SIG-M5 treated with dmso at 0.1 percent for 504 hours (cell line): ENCODE results near the gene OLFM3.

Source experiments
- DNase-seq: peaks from one replicate; lab custom pipeline; 2025; ENCODE audit not compliant: unreplicated experiment; lab: John Stamatoyannopoulos, UW

The OLFM3 gene

DNA sequence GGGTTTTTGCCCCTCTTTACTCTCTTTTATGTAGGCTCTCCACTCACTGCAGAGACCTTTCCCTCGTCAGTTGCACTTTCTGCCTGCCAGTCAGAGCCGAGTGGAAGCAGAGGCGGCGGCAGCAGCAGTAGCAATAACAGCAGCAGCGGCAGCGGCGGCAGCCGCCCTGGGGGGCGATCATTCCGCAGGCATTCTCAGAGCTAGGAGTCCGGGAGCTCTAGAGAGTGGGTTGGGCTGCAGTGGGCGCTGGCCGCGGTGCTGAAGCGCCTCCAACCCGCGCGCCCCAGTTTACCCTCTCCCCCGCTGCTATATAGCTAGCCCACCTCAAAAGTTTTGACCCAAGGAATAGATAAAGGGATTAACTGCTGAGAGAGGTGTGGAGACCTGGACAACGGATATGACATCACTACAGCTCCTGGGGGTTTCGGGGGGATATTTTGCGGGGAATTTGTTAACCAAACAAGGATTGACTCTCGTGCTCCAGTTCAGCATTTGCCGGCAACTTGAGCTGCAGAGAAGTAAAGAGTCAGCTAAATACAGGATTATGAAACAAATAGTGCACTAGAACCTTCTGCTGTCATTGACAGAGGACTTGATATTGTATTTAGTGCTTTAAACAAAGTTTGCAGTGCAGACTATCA, at the start of gene OLFM3:
TSS of gene OLFM3 (minus strand) at position 102 of the 641 bp plus-strand sequence.
- peak; percentile 8 for DNase-seq

DNA sequence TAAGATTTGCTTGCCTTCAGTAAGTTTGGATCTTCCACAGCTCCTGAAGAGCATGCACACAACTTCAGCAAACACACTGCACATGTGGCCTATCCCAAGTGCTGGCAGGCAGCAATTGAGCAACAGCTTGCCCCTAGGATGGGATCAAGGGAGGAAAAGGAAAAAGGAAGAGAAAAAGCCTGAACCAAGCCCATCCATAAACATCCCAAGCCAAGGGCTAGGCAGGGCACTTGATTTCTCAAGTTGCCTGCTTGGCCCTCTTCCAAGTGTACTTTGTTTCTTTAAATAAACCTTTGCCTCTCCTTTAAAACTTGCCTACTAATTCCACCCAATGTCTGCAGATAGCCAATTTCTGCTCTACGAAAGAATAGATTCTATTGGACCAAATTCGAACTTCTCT, 49.0 kb upstream of the OLFM3 start:
- DNase-seq: no peak

DNA sequence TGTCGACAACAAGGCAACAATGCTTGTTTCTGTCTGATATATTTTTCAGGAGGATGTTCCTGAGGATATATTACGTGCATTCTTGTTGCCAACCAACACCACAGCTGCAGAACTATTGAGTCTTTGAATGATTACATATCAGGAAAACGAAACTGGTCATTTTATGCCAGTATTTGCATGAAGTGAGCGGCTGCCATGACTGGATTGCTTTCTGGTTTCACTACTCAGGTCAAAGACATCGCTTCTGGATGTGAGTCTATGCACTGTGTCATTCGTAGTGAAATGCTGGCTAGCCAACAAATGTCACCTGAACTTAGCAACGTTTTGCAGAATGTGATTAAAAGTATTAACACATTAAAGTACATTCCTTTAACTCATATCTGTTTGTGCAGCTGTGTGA, 35.8 kb upstream of the OLFM3 start:
- no peak for DNase-seq

DNA sequence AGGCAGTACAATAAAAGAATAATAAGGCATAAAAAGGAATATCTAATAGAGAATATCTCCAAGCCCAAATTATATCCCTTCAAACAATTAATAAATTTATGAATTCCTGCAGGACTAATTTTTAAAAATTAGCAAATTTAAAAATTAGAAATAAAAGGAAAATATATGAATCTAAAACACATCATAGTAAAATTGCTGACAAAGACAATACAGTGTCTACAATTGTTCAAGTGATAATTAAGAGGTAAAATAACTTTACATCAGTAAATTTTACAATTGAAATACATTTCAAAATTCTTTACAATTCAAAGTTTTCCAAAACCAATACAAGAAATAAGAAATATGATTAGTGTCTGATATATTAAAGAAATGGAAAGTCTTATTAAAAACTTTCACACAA, 22.8 kb upstream of the OLFM3 start:
- DNase-seq: no peak

DNA sequence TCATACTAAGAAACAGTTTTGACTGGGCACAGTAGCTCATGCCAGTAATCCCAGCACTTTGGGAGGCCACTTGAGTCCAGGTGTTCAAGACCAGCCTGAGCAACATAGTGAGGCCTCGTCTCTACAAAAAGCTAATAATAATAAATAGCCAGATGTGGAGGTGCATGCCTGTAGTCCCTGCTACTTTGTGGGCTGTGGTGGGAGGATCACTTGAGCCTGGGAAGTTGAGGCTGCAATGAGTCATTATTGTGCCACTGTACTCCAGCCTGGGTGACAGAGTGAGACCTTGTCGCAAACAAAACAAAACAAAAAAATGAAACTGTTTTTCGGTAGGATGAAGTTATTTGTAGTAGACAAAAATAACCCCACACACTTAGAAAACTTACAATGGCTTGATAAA, 19.0 kb upstream of the OLFM3 start:
- DNase-seq: no peak

DNA sequence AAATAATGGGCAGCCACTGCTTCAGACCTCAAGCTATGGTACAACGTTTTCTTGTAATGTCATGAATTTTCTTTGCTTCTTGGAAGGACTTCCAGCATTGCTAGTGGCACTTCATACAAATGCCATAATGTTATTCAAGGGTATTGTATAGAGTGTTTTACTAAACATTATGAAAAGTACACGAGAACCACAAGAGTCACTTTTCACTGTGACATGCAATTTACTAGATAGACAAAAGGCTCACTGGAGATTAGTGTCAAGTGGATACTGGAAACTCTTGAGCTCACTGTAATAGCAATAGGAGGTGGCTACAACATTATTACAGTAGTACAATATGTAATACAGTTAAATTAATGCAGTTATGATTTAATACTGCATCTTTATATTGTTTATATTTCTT, 5.3 kb upstream of the OLFM3 start:
- no peak for DNase-seq

DNA sequence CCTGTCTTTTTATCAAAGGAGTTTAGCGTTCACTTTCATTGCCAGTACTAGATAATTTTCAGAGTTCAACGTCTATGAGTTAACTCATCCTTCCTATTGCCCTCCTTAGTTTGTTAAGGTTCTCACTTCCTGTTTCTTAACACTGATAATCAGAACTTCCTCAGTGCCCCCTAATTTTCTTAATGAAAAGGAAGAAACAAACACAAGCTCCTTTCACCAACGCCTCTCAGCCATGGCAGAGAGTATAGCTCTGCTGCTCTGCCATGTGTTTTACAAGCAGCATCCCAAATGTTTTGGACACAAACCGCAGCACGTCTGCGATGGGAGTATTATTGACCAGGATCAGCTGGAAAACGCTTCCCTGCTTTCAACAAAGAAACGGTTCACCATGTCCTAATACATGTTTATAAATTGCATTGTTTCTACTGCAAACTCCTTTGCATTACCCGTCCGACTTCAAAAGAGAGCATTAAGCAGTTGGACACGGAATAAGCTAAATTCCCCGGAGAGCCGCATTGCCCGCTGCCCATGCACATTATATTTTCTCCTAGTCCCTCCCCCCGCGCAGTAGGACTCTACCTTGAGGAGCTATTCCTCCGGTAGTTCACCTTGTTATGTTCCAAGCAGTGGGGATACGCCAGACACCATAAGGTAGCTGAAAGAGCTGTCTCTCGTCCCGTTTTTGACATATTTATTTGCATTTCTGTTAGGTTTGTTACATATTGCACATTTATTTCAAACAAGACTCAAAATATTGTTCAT, 561 bp downstream of the OLFM3 start:
- peak; percentile 2 for DNase-seq

DNA sequence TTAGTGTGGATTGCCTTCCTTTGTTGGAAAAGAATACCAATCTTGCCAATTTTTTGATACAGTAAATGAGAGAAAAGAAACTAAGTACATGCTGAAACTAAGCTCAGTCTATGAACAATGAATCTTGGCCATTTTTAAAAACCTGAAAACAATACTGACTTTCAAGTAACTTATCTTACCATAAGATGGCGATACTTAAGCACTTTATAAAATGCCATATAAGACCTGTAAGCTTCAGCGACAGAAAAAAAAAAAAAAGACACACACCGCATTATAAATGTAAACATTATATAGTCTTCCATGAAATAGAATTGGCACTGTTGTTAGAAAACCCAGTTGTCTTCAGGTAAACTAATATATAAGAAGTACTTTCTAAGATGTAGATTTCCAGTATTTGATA, 3.0 kb downstream of the OLFM3 start:
- no peak for DNase-seq

DNA sequence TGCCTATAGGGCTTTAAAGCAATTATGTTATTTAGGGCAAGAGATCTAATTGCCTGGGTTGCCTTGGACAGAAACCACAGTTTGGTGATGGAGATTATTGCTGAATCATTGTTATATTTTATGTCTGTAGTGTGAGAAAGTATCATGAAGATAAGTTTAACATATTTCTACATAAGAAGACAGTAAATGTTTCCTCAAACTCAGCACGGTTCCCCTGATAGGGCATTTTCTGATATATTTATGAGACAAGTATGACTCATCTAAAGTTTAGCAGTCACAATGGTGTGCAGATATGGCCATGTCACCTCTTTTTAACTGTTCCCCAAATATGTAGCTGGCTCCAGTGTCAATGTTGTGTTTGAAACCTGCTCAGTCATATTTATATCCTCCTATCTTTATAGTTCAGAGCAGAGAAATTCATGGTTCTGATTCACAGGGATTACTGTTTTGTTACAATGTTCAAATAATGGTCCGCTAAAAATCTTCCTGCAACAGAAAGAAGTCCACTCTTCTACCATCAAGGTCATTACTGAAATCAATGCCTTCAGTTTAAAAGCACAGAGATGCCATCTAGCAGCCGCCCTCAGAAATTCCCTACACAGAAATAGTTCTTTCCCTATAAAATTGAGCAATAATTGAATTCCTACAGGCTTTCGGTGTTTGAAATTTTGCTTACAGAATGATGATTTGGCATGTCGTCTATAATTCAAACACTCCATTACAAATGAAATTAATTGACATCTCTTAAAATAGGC, 3.7 kb downstream of the OLFM3 start:
- no peak for DNase-seq

DNA sequence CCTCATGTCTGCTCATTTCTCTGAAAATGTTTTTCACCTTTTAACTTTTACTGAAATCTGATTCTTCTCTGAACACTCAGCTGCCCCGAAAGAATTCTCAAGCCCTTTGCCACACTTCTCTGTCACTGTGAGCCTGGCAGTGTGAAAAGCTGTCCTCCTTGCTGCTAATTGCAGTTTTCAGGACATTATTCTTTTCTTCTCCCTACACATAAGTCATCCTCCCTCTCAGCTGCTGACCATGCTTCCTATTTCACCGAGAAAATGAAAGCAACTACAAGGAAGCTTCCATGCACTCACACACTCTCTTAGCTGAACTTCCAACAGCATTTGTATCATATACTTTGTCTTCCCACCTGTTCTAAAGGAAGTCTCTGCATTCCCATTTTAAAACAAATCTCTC, 15.8 kb downstream of the OLFM3 start:
- no peak for DNase-seq

DNA sequence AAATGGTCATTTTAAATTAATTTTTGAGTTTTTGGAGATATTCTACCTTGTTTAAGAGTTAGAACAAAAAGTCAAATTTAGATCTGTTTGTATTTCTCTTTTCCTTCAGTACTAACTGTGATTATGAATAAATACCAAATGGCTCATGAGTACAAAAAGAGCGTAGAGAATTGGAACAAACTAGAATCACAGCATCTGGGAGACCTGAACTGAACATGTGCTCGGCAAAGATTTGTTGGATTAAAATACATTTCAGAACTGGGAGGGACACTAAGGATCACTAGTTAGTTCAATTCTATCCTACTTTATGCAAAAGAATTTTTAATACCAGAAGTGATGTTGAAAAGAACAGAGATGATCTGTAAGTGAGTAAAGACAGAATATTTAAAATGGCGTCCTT, 19.5 kb downstream of the OLFM3 start:
- DNase-seq: no peak

DNA sequence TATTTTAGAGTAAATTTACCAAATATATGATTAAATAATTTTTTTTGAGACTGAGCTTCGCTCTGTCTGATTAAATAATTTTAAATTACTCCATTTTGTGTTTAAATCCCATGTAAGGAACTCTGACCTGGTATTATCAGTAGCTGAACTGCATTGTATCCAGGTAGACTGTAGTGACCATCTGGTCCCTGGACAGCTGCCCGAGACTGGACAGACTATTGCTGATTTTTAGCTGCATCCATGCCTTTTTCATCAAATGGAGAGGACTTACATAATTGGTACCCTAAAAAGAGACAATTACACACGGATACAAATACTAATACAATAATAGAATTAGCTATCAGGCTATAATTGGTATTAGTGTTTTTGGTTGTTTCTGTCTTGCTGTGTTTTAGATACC, 20.6 kb downstream of the OLFM3 start:
- no peak for DNase-seq

DNA sequence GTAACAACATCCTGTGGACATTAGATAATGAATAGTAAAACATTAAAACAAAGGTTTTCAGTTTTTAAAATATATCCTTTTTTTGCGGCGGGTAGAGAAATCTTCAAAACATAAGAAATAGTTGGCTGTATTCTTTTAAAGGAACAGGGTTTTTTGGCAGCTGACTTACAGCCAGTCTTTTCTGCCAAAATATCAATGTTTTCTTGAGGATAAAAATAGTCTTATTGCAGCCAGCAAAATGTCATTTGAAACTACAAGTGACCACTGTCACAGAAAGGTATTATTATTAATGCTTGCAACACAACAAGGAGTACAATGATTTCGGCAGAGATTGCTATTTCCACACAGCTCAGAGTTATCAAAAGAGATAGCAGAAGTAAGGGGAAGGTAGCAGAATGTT, 21.4 kb downstream of the OLFM3 start:
- DNase-seq: no peak

DNA sequence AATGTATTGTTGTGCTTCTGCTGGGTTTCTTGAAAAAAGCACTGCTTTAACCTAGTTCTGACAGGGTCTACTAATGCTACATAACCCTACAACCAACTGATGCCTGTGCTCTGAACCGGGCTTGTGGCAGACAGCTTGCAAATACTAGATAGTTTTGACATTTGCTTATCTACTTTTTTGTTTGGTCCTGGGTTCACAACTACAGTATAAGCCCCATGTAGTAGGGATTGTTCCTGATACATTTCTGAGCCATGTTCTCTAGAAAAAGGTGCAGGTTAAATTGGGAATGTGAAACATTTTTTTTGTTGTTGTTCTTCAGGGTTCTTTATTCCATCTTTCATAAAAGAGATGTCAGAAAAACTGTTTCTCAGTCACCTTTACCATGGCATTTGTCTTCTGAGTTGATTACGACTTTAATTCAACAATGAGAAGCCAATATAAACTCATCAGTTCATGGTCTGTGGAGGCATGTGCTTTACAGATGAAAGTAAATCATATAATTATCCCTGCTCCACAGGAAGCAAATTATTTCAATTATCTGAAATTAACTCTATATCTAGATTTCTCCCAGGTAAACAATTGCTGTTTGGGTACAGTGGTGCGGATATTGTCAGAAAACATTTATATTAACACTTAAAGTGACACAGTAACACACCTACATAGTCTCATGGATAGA, 22.0 kb downstream of the OLFM3 start:
- DNase-seq: no peak

DNA sequence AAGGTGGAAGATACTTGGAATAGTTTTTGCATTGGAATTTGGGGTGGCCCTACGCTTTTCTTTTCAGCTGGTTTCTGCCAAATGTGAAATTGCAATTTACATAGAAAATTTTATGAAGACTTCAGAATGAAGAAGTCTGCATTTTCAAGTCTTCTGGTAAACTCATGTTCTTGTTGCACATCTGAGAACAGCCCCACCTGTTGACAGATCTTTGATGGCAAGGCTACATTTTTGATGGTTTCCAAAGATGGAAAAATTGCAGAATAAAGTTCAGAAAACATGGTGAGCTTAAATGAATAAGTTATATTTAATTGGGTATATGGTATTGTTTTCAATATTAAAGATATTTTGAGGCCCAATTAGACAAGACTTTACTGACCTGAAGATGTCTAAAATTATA, 25.4 kb downstream of the OLFM3 start:
- DNase-seq: no peak

DNA sequence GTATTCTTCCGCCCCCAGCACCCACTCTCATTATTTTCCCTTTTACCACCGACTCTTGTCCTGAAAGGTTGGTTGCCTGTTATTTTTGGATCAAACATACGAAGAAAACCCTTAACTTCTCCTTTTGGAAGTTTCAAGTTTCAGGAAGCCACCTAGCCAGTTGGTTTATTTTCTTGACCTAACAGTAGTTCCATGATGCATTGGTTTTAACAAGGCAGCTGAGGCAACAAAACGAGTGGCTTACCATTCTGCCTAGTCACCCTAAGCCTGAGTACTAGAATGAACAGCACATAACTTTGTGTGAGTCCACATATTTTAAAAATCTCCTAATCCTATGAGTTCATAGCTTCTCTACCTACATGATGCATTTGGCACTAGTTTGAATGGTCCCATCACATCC, 28.9 kb downstream of the OLFM3 start:
- no peak for DNase-seq

DNA sequence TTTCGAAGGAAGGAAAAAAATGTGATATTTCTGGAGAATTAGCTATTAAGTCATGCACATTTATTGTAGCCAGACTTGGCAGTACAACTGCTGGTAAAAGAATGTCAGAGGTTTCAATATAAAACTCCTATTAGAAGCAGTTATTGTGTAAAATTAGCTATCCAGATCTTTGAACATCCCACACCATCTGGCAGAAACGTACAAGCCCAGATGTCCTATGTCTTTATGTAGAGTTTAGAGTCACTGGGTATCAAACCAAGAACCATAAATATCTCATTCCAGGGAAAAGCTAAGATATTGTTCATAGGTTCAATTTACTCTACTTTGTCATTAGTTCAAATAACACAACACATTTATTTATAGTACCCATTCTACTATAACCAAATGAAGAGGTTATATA, 31.4 kb downstream of the OLFM3 start:
- no peak for DNase-seq

DNA sequence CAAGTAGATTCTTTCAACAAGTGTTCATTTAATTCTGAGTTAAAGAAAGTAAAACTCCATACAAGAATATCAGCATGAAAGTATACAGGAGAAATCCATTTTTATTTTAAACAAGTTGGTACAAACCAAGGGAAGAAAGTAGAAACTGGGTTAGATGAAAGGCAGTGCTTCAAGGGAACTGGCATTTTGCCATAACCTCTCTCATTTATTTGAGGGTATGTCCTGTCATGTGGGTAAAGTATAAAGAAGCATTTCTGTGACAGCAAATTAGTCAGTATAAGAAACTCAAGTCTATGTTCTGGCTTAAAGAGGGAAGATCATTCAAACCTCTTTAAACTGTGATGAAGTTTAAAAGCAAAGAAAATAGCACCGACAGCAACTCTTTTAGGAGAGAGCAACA, 32.0 kb downstream of the OLFM3 start:
- DNase-seq: no peak

DNA sequence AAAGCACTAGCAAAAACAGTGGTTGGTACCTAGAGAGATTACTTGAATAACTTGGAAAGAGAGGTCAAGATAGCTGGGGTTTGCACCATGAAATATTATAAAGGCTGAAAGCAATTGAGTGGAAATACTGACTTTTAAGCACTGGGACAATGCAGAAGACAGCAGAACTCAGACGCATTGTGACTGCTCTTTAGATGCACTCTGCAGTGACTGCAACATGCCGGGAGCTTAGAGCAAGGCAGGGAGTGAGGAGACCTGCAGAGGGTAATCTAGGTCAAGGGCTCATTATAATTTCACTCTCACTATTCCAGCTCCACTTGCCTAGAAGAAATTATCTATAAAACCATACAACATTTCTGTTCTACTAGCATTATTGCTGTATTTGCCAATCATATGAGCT, 36.6 kb downstream of the OLFM3 start:
- no peak for DNase-seq

DNA sequence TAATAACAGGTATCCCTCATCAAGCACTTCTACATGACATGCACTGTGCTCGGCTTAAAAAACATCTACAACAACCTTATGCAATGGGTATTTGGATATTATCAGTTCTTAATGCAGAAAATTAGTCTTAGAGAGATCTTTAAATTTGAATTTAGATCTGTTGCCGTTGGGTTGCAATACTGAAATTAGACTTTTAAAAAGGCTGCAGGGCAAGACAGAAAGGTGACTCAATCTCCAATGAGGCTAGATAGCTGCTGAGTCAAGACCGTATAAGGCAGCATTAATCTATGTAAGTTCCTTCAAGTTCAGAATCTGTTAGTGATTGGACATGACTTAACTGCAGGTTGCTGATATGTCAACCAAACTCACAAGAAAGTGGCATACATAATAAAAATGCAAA, 37.3 kb downstream of the OLFM3 start:
- no peak for DNase-seq

DNA sequence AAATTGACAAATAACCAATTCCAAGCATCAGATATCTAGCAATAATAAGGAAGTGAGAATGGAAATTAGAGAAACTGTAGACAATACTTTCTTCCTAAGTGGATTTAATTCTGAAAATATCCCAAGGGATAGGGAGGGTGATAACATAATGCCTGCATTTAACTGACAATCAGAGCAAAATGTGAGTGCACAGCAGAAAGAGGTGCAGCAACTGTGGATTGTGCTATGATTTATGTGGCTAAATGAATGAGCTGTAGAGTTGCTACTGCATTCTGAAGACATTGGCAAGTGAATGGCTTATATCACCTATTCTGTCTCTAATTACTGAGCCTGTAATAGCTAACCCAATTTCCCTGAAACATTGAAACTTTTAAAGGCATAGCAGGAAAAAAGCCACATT, 39.0 kb downstream of the OLFM3 start:
- DNase-seq: no peak

DNA sequence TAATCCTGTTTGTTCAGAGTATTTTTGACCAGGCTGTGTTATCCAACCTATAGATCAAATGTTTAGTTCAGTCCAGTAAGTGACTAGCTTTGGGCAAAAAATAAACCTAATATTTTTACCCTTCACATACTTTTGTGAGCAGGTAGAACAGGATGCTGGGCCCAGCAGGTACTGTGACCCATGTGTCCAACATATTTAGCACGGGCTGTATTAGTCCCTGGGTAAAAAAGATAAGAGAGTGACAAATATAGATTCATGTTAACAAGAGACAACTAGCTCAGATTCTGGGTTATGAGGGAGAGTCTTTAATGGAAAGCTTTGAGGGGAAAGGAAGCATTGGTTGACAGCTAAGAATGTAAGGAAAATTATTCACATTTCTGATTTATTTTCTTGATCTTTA, 43.1 kb downstream of the OLFM3 start:
- no peak for DNase-seq
